Measurements from ENCODE around the gene NDUFS6. TPM values are rescaled to one million over a fixed set of nuclear protein-coding genes. Genes with fewer than 3 reads are reported as not detected.

Gene NDUFS6
- total RNA-seq (10 to 100 TPM; 26.8 to 29.0 TPM), polyA plus RNA-seq (ENCODE audit: insufficient read length in 6 of 6) (10 to 100 TPM; 32.6 to 55.8 (median 46.1) TPM)
- long read RNA-seq, donor 1, transcript NDUFS6-201 (4 exons, 1,082 nt), result major isoform, 76 of 88 reads
- long read RNA-seq, donor 1, partial matches to known transcripts, result 11 of 88 reads
- long read RNA-seq, donor 1, other reads (novel, unspliced or antisense), result 0 of 88 reads
- long read RNA-seq, donor 2, transcript NDUFS6-201 (4 exons, 1,082 nt), result major isoform, 68 of 103 reads
- long read RNA-seq, donor 2, partial matches to known transcripts, result 26 of 103 reads
- long read RNA-seq, donor 2, other reads (novel, unspliced or antisense), result 8 of 103 reads
- long read RNA-seq, donor 3, transcript NDUFS6-201 (4 exons, 1,082 nt), result major isoform, 56 of 56 reads
- long read RNA-seq, donor 3, partial matches to known transcripts, result 0 of 56 reads
- long read RNA-seq, donor 3, other reads (novel, unspliced or antisense), result 0 of 56 reads
- long read RNA-seq, donor 4, transcript NDUFS6-201 (4 exons, 1,082 nt), result major isoform, 119 of 122 reads
- long read RNA-seq, donor 4, partial matches to known transcripts, result 0 of 122 reads
- long read RNA-seq, donor 4, other reads (novel, unspliced or antisense), result 3 of 122 reads
- long read RNA-seq, donor 5, transcript NDUFS6-201 (4 exons, 1,082 nt), result major isoform, 47 of 62 reads
- long read RNA-seq, donor 5, partial matches to known transcripts, result 11 of 62 reads
- long read RNA-seq, donor 5, other reads (novel, unspliced or antisense), result 0 of 62 reads
- long read RNA-seq, donor 6, transcript NDUFS6-201 (4 exons, 1,082 nt), result major isoform, 50 of 70 reads
- long read RNA-seq, donor 6, partial matches to known transcripts, result 20 of 70 reads
- long read RNA-seq, donor 6, other reads (novel, unspliced or antisense), result 0 of 70 reads
- long read RNA-seq, donor 7, transcript NDUFS6-201 (4 exons, 1,082 nt), result major isoform, 25 of 25 reads
- long read RNA-seq, donor 7, partial matches to known transcripts, result 0 of 25 reads
- long read RNA-seq, donor 7, other reads (novel, unspliced or antisense), result 0 of 25 reads
- long read RNA-seq, donor 8, transcript NDUFS6-201 (4 exons, 1,082 nt), result major isoform, 33 of 45 reads
- long read RNA-seq, donor 8, partial matches to known transcripts, result 11 of 45 reads
- long read RNA-seq, donor 8, other reads (novel, unspliced or antisense), result 0 of 45 reads
- long read RNA-seq, donor 9, result 0 reads
- long read RNA-seq, donor 10, transcript NDUFS6-201 (4 exons, 1,082 nt), result major isoform, 132 of 133 reads
- long read RNA-seq, donor 10, partial matches to known transcripts, result 0 of 133 reads
- long read RNA-seq, donor 10, other reads (novel, unspliced or antisense), result 1 of 133 reads
- long read RNA-seq, donor 11, transcript NDUFS6-201 (4 exons, 1,082 nt), result major isoform, 100 of 123 reads
- long read RNA-seq, donor 11, partial matches to known transcripts, result 22 of 123 reads
- long read RNA-seq, donor 11, other reads (novel, unspliced or antisense), result 0 of 123 reads
- long read RNA-seq, donor 12, transcript NDUFS6-201 (4 exons, 1,082 nt), result major isoform, 26 of 31 reads
- long read RNA-seq, donor 12, partial matches to known transcripts, result 5 of 31 reads
- long read RNA-seq, donor 12, other reads (novel, unspliced or antisense), result 0 of 31 reads

DNA sequence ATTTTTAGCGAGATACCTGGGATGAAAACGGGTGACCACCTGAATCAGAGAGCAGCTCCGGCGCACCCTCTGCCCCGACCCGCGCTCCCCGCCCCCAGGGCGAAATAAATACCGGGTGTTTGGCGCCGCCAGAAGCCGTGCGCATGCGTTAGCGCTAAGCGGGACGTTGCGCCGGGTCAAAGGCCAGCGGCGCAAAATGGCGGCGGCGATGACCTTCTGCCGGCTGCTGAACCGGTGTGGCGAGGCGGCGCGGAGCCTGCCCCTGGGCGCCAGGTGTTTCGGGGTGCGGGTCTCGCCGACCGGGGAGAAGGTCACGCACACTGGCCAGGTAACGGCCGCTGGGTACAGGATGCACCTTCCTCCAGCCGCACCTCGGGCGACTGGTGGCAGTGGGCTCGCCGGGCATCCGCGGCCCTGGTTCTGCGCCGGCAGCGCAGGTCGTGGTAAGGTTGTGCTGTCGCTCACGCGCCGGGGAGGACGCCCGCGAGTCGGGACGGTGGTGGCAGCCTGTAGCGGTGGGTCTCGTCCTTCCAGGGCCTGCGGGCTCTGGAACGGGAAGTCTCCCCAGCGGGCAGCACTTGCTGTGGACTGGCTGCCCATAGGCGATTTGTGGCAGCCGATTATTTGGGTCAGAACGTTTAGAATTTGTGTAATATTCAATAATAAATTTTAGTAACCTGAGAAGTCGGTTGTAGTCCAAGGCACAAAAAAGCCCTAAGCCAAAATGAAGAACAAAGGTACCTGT, at the start of gene NDUFS6:
Gene NDUFS6 (plus strand): TSS at position 186 of the 745 bp plus-strand sequence. CDS start 11 bp downstream, at position 197.
- peak within 1 kb of the TSS; percentile 80 to 88 for H3K27ac ChIP-seq
- H3K4me3 ChIP-seq, result peak within 1 kb of the TSS; percentile 94 to 98
- DNase-seq (peak; percentile 50 to 95 (median 80)), ATAC-seq (peak; percentile 78)
- TF ChIP-seq, protein P1, sequence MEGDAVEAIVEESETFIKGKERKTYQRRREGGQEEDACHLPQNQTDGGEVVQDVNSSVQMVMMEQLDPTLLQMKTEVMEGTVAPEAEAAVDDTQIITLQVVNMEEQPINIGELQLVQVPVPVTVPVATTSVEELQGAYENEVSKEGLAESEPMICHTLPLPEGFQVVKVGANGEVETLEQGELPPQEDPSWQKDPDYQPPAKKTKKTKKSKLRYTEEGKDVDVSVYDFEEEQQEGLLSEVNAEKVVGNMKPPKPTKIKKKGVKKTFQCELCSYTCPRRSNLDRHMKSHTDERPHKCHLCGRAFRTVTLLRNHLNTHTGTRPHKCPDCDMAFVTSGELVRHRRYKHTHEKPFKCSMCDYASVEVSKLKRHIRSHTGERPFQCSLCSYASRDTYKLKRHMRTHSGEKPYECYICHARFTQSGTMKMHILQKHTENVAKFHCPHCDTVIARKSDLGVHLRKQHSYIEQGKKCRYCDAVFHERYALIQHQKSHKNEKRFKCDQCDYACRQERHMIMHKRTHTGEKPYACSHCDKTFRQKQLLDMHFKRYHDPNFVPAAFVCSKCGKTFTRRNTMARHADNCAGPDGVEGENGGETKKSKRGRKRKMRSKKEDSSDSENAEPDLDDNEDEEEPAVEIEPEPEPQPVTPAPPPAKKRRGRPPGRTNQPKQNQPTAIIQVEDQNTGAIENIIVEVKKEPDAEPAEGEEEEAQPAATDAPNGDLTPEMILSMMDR (IDR thresholded peaks at IDR 0.05), result no peak
- intact Hi-C loops (cut with DNase I), result no loop called here
- H3K4me1 ChIP-seq, result peaks cover 0 to 32% of the 10 kb centered on the region in 2 donors
- H3K9me3 ChIP-seq, result no peaks in the 10 kb centered on the region
- H3K27me3 ChIP-seq, result no peaks in the 10 kb centered on the region
- peaks cover 0 to 62% of the 10 kb centered on the region in 2 donors for H3K36me3 ChIP-seq

DNA sequence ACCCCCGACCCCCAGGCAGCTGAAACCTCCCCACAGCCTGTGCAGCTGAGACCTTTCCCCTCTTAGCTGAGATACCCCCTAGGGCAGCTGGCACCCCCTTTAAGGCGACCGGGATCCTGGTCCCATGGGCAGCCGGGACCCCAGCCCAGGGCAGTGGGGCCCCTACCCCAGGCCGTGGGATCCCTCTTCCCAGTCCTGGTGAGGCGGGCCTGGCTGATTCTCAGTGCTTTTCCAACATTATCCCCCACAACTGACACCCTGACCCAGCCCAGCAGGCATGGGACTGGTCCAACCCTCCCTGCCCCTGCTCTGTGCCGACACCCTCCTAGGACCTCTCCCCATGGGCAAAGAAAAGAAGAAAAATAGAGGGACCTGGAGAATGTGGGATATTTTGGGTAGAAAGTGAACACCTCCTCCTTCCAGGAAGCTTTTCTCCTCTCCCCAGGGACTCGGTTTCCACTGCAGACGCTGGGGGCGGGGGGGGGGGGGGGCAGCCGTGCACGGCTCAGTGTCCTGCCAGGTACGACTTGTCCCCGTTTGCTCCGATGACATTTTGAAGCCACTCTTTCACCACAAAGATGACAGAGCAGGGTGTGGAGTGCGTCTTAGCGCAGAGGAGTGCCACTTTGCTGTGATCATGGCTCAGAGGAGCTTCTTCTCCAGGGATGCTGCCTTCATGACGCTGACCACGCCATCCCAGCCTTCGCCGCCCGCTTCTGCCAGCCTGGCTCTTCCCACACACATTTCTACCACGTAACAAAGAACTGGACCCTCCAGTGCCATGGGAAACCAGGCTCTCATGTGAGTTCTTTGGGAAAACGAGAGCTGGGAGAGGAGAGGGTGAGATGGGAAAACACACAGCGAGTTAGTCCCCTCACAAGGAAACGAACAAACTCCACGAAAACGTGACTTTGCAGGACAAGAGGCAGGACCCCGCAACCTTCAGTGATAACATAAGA, 49.1 kb upstream of the NDUFS6 start:
- H3K4me3 ChIP-seq, result no peak overlapping the region
- H3K27ac ChIP-seq, result no peak overlapping the region
- TF ChIP-seq, protein P1 (IDR thresholded peaks at IDR 0.05), result no peak
- H3K36me3 ChIP-seq, result no peaks in the 10 kb centered on the region
- H3K4me1 ChIP-seq, result no peaks in the 10 kb centered on the region
- H3K27me3 ChIP-seq, result peaks cover 0 to 55% of the 10 kb centered on the region in 2 donors
- ATAC-seq, result no peak
- DNase-seq, result peak in 2 of 4 donors; percentile 19 to 62
- no peaks in the 10 kb centered on the region for H3K9me3 ChIP-seq
- intact Hi-C loops (cut with DNase I), result no loop called here

DNA sequence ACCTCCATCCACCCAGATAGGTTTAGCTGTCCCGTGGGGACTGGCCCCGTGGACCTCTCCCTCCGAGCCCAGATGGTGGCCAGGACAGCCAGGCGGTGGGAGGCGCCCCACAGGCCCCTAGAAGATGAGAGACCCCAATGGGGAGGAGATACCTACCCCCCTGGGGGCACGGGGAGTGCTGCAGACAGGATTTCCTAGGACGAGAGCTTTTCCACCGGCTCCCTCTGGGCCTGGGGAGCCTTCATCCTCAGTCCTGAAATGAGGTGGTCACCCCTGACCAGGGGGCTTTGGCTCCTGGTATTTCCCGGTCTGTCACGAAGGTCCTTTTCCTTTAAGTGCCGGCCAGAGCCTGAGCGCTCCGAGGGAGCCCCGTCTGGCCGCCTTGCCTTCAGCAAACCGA, 48.3 kb upstream of the NDUFS6 start:
- TF ChIP-seq, protein P1 (IDR thresholded peaks at IDR 0.05), result no peak
- ATAC-seq (no peak), DNase-seq (peak in 2 of 4 donors; percentile 13 to 54)
- no peaks in the 10 kb centered on the region for H3K36me3 ChIP-seq
- H3K4me1 ChIP-seq, result no peaks in the 10 kb centered on the region
- intact Hi-C loops (cut with DNase I), result no loop called here
- no peak overlapping the region for H3K27ac ChIP-seq
- no peaks in the 10 kb centered on the region for H3K9me3 ChIP-seq
- no peak overlapping the region for H3K4me3 ChIP-seq
- H3K27me3 ChIP-seq, result peaks cover 0 to 56% of the 10 kb centered on the region in 2 donors
